Keratinocyte (primary cell): Measurements from ENCODE around the gene HPSE2. TPM values are rescaled to one million over a fixed set of nuclear protein-coding genes. Genes with fewer than 3 reads are reported as not detected.

Source experiments
- DNase-seq: peaks from one replicate; pipeline ENCODE4 v3.0.0-alpha.2; 2011; ENCODE audit warnings: low read depth, missing footprints, low spot score
- FAIRE-seq: peaks from 2 replicates; lab custom pipeline; 2011; peaks lifted over from hg19 to GRCh38; lab: Jason Lieb, UNC
- H2AFZ ChIP-seq: 2 replicates; pipeline ENCODE4 v1.6.0; 2012; ENCODE audit warnings: low read length, control low read depth, inconsistent platforms; ENCODE audit not compliant: control insufficient read depth
- H3K27ac ChIP-seq: 2 replicates; pipeline ENCODE4 v1.5.1; 2011; ENCODE audit warnings: low read length; ENCODE audit not compliant: control insufficient read depth, insufficient read depth
- H3K27me3 ChIP-seq: 3 replicates; pipeline ENCODE4 v1.6.0; 2011; ENCODE audit warnings: low read length; ENCODE audit not compliant: control insufficient read depth, insufficient read depth; ENCODE audit errors: extremely low read depth
- H3K36me3 ChIP-seq, 2 experiments: 2 replicates in 1 of 2; 3 replicates in 1 of 2; pipeline ENCODE4 v1.5.1; 2011; ENCODE audit warnings: low read length in 2 of 2, mild to moderate bottlenecking in 1 of 2; ENCODE audit not compliant: control insufficient read depth in 2 of 2, insufficient read depth in 2 of 2; ENCODE audit errors: extremely low read depth in 1 of 2
- H3K4me1 ChIP-seq: 3 replicates; pipeline ENCODE4 v1.5.1; 2011; ENCODE audit warnings: low read length; ENCODE audit not compliant: control insufficient read depth, insufficient read depth; ENCODE audit errors: extremely low read depth
- H3K4me2 ChIP-seq: 3 replicates; pipeline ENCODE4 v1.6.0; 2011; ENCODE audit warnings: low read depth, low read length; ENCODE audit not compliant: control insufficient read depth, insufficient read depth; ENCODE audit errors: extremely low read depth
- H3K4me3 ChIP-seq, 3 experiments: fragments of 200-600 bp in 1 of 3; sonication (generic) in 1 of 3; 2 replicates in 2 of 3; 3 replicates in 1 of 3; pipeline ENCODE4 v1.5.1; 2011 to 2016; ENCODE audit warnings: low read length in 3 of 3, mild to moderate bottlenecking in 3 of 3, control low read depth in 2 of 3, inconsistent platforms in 1 of 3, low read depth in 1 of 3, mixed read lengths in 1 of 3, mixed run types in 1 of 3, moderate library complexity in 1 of 3; ENCODE audit not compliant: control insufficient read depth in 2 of 3, insufficient read depth in 2 of 3; ENCODE audit errors: extremely low read depth in 1 of 3
- H3K79me2 ChIP-seq: 2 replicates; pipeline ENCODE4 v1.6.0; 2012; ENCODE audit warnings: low read length; ENCODE audit not compliant: control insufficient read depth, insufficient read depth
- H3K9ac ChIP-seq: 3 replicates; pipeline ENCODE4 v1.6.0; 2011; ENCODE audit warnings: low read length; ENCODE audit not compliant: control insufficient read depth, insufficient read depth; ENCODE audit errors: extremely low read depth
- H3K9me1 ChIP-seq: 3 replicates; pipeline ENCODE4 v1.6.0; 2011; ENCODE audit warnings: low read length; ENCODE audit not compliant: control insufficient read depth, insufficient read depth; ENCODE audit errors: extremely low read depth
- H3K9me3 ChIP-seq: 2 replicates; pipeline ENCODE4 v1.5.1; 2012; ENCODE audit warnings: low read depth, low read length; ENCODE audit not compliant: control insufficient read depth
- H4K20me1 ChIP-seq: 3 replicates; pipeline ENCODE4 v1.6.0; 2011; ENCODE audit warnings: low read length; ENCODE audit not compliant: control insufficient read depth, insufficient read depth; ENCODE audit errors: extremely low read depth
- EZH2 ChIP-seq: IDR thresholded peaks from one replicate; pipeline ENCODE4 v1.6.1; 2012; ENCODE audit warnings: inconsistent platforms, mild to moderate bottlenecking, low read length, moderate library complexity
- dilution Hi-C: fragments of 300-500 bp; cut with MboI; formaldehyde crosslinking; loops from one replicate; pipeline ENCODE4 v1.7.0; 2020; ENCODE audit warnings: low sequenced_read_pairs; ENCODE audit not compliant: extremely low pct_ligation_motif_present
- polyA plus RNA-seq, 5 experiments: library from polyadenylated mRNA; depleted of rRNA in 3 of 5; stranded (reverse) in 3 of 5; stranded (forward) in 1 of 5; unstranded in 1 of 5; fragments of >200 nt; gene quantifications; 1 replicate in 1 of 5; 2 replicates in 3 of 5; 3 replicates in 1 of 5; pipeline versions ENCODE4 v1.2.1 to v1.2.3, GENCODE V29; 2011 to 2012; ENCODE audit warnings: missing spikeins in 2 of 5, low read depth in 1 of 5, low replicate concordance in 1 of 5
- TF ChIP-seq, protein P1 (sequence below), 3 experiments: IDR thresholded peaks in 1 of 3; conservative IDR thresholded peaks in 1 of 3; optimal IDR thresholded peaks in 1 of 3; 2 replicates in 2 of 3; 3 replicates in 1 of 3; pipeline versions ENCODE3 to v1.5.1; 2011; ENCODE audit warnings: low read length in 3 of 3, mild to moderate bottlenecking in 3 of 3, moderate library complexity in 2 of 3, control low read depth in 1 of 3, inconsistent platforms in 1 of 3; ENCODE audit not compliant: insufficient read depth in 2 of 3; ENCODE audit errors: extremely low read depth in 1 of 3

HPSE2 gene
- polyA plus RNA-seq, 1 donor (not counting 4 experiments of a cell fraction or from before 2014, with no cell fraction given), result 0.01 TPM

DNA sequence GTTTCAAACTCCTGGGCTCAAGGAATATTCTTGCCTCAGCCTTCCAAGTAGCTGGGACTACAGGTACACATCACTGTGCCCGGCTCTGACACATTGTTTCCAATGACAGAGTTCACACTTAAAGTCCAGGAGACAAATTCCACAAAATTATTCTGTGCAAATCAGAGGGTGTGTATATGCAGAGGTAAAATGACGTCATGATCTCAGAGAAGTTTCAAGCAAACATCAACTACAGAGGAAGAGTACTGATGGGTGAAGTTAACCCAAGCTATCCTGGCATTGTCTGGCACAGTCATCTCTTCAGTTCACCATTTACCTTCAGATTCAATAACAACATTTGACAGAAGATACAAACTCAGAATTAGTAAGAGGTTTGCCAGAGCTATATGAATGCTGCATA lies 388.9 kb downstream of the HPSE2 start:
- H2AFZ ChIP-seq, result no peak overlapping the region
- no peaks in the 10 kb centered on the region for H3K9me1 ChIP-seq
- no peak overlapping the region for H3K27ac ChIP-seq
- FAIRE-seq (no peak), DNase-seq (no peak)
- dilution Hi-C loops, result no loop called here
- no peaks in the 10 kb centered on the region for H3K79me2 ChIP-seq
- TF ChIP-seq EZH2, result no peak
- TF ChIP-seq, protein P1, sequence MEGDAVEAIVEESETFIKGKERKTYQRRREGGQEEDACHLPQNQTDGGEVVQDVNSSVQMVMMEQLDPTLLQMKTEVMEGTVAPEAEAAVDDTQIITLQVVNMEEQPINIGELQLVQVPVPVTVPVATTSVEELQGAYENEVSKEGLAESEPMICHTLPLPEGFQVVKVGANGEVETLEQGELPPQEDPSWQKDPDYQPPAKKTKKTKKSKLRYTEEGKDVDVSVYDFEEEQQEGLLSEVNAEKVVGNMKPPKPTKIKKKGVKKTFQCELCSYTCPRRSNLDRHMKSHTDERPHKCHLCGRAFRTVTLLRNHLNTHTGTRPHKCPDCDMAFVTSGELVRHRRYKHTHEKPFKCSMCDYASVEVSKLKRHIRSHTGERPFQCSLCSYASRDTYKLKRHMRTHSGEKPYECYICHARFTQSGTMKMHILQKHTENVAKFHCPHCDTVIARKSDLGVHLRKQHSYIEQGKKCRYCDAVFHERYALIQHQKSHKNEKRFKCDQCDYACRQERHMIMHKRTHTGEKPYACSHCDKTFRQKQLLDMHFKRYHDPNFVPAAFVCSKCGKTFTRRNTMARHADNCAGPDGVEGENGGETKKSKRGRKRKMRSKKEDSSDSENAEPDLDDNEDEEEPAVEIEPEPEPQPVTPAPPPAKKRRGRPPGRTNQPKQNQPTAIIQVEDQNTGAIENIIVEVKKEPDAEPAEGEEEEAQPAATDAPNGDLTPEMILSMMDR (optimal IDR thresholded peaks at IDR 0.05 in 1 of 3, IDR thresholded peaks at IDR 0.05 in 1 of 3, conservative IDR thresholded peaks at IDR 0.05 in 1 of 3; ENCODE audit: extremely low read depth in 1 of 3, insufficient read depth in 2 of 3, low read length in 3 of 3), result no peak
- no peaks in the 10 kb centered on the region for H3K36me3 ChIP-seq
- H3K9me3 ChIP-seq, result no peaks in the 10 kb centered on the region
- H3K4me1 ChIP-seq, result no peaks in the 10 kb centered on the region
- no peak overlapping the region for H3K4me2 ChIP-seq
- no peak overlapping the region for H3K9ac ChIP-seq
- no peak overlapping the region for H3K4me3 ChIP-seq
- H4K20me1 ChIP-seq, result no peaks in the 10 kb centered on the region
- H3K27me3 ChIP-seq, result no peaks in the 10 kb centered on the region

DNA sequence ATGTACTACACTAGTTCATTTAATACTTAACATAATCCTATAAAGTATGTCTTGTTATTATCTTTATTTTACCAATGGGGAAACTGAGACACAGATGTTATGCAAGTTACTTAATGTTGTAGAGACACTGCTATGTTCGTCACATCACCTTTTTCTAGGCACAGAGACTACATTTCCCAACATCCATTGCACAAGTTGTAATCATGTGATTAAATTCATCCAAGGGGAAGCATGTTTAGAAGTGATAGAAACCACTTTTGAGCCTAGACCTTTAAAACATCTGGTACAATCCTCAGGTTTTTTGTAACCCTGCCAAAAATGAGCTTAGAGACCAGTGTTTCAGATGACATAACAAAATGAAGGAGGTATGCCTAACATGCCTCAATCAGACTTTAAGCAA lies 402.1 kb downstream of the HPSE2 start:
- Histone ChIP-seq H3K27ac (no peak overlapping the region), H3K9ac (no peak overlapping the region), H3K36me3 (no peaks in the 10 kb centered on the region), H3K79me2 (no peaks in the 10 kb centered on the region), H3K9me1 (no peaks in the 10 kb centered on the region), H3K4me2 (no peak overlapping the region), H3K27me3 (no peaks in the 10 kb centered on the region), H3K4me1 (no peaks in the 10 kb centered on the region), H3K4me3 (no peak overlapping the region), H3K9me3 (no peaks in the 10 kb centered on the region), H4K20me1 (no peaks in the 10 kb centered on the region), H2AFZ (no peak overlapping the region)
- no peak for FAIRE-seq
- dilution Hi-C loops, result no loop called here
- DNase-seq, result no peak
- no peak for TF ChIP-seq EZH2
- TF ChIP-seq, protein P1 (optimal IDR thresholded peaks at IDR 0.05 in 1 of 3, IDR thresholded peaks at IDR 0.05 in 1 of 3, conservative IDR thresholded peaks at IDR 0.05 in 1 of 3; ENCODE audit: extremely low read depth in 1 of 3, insufficient read depth in 2 of 3, low read length in 3 of 3), result no peak
